ENCODE results near the gene ZBTB2.

Gene ZBTB2

GRCh38 chr6:151436300-151436699 is 44.9 kb upstream of the ZBTB2 start:
- H3K36me3 ChIP-seq: peaks cover 14% of the 10 kb centered on the region
- H3K4me1 ChIP-seq: no peaks in the 10 kb centered on the region

GRCh38 chr6:151434369-151434768 is 43.0 kb upstream of the ZBTB2 start:
- no peak overlapping the region for H3K4me3 ChIP-seq (ENCODE audit: low read depth, low read length)
- no peaks in the 10 kb centered on the region for H3K9me3 ChIP-seq
- no peak for TF ChIP-seq CTCF (IDR thresholded peaks at IDR 0.05; ENCODE audit: low read depth, low read length)
- no peak for DNase-seq
- no peaks in the 10 kb centered on the region for H3K27me3 ChIP-seq
- no peaks in the 10 kb centered on the region for H3K4me1 ChIP-seq
- H3K36me3 ChIP-seq: peaks cover 22% of the 10 kb centered on the region

More at GRCh38 chr6:151436300-151436699, 44.9 kb upstream of the ZBTB2 start:
- no peak for TF ChIP-seq CTCF (IDR thresholded peaks at IDR 0.05; ENCODE audit: low read depth, low read length)
- H3K9me3 ChIP-seq: no peaks in the 10 kb centered on the region
- H3K4me3 ChIP-seq (ENCODE audit: low read depth, low read length): no peak overlapping the region
- no peak for DNase-seq
- no peaks in the 10 kb centered on the region for H3K27me3 ChIP-seq

GRCh38 chr6:151432651-151433050 is 41.3 kb upstream of the ZBTB2 start:
- H3K36me3 ChIP-seq: peaks cover 33% of the 10 kb centered on the region
- H3K27me3 ChIP-seq: no peaks in the 10 kb centered on the region
- no peak for TF ChIP-seq CTCF (IDR thresholded peaks at IDR 0.05; ENCODE audit: low read depth, low read length)

GRCh38 chr6:151431337-151431736 is 40.0 kb upstream of the ZBTB2 start:
- DNase-seq: no peak
- peaks cover 36% of the 10 kb centered on the region for H3K36me3 ChIP-seq
- H3K4me3 ChIP-seq (ENCODE audit: low read depth, low read length): no peak overlapping the region
- no peak for TF ChIP-seq CTCF (IDR thresholded peaks at IDR 0.05; ENCODE audit: low read depth, low read length)
- H3K4me1 ChIP-seq: no peaks in the 10 kb centered on the region
- H3K27me3 ChIP-seq: no peaks in the 10 kb centered on the region
- no peaks in the 10 kb centered on the region for H3K9me3 ChIP-seq

More at GRCh38 chr6:151432651-151433050, 41.3 kb upstream of the ZBTB2 start:
- DNase-seq: no peak
- H3K4me3 ChIP-seq (ENCODE audit: low read depth, low read length): no peak overlapping the region
- no peaks in the 10 kb centered on the region for H3K9me3 ChIP-seq
- H3K4me1 ChIP-seq: no peaks in the 10 kb centered on the region

- DNase-seq: no peak
- no peaks in the 10 kb centered on the region for H3K9me3 ChIP-seq
- 0 out of 2 replicates have a peak, but pooled peaks have one; percentile 31 for TF ChIP-seq CTCF (IDR thresholded peaks at IDR 0.05; ENCODE audit: low read depth, low read length)
- no peak overlapping the region for H3K4me3 ChIP-seq (ENCODE audit: low read depth, low read length)
- H3K36me3 ChIP-seq: peaks cover 40% of the 10 kb centered on the region
- H3K4me1 ChIP-seq: no peaks in the 10 kb centered on the region
- no peaks in the 10 kb centered on the region for H3K27me3 ChIP-seq
Observed at GRCh38 chr6:151430886-151431285, 39.5 kb upstream of the ZBTB2 start.

GRCh38 chr6:151428093-151428735 is 36.9 kb upstream of the ZBTB2 start:
- no peaks in the 10 kb centered on the region for H3K27me3 ChIP-seq
- peaks cover 47% of the 10 kb centered on the region for H3K36me3 ChIP-seq
- H3K4me3 ChIP-seq (ENCODE audit: low read depth, low read length): no peak overlapping the region
- H3K9me3 ChIP-seq: no peaks in the 10 kb centered on the region
- H3K4me1 ChIP-seq: no peaks in the 10 kb centered on the region
- no peak for TF ChIP-seq CTCF (IDR thresholded peaks at IDR 0.05; ENCODE audit: low read depth, low read length)
- DNase-seq: no peak
